Nephron progenitor cell (in vitro differentiated cells): ENCODE data around the gene SMIM41.

Experiments
- DNase-seq: peaks from one replicate; pipeline ENCODE4 v3.0.0; 2021
- H3K27ac Mint-ChIP-seq: 2 replicates; pipeline ENCODE4 v1.8.0; 2021; ENCODE audit warnings: mild to moderate bottlenecking, moderate library complexity, mixed read lengths
- H3K27me3 Mint-ChIP-seq: 2 replicates; pipeline ENCODE4 v1.8.0; 2021; ENCODE audit warnings: mild to moderate bottlenecking, low read depth, mixed read lengths; ENCODE audit not compliant: poor library complexity
- H3K36me3 Mint-ChIP-seq: 2 replicates; pipeline ENCODE4 v1.8.0; 2021; ENCODE audit warnings: low read depth, mixed read lengths
- H3K4me1 Mint-ChIP-seq: 2 replicates; pipeline ENCODE4 v1.8.0; 2021; ENCODE audit warnings: mixed read lengths
- H3K4me3 Mint-ChIP-seq: 2 replicates; pipeline ENCODE4 v1.8.0; 2021; ENCODE audit warnings: mild to moderate bottlenecking, moderate library complexity, mixed read lengths
- H3K9me3 Mint-ChIP-seq: 2 replicates; pipeline ENCODE4 v1.8.0; 2021; ENCODE audit warnings: mild to moderate bottlenecking, moderate library complexity, mixed read lengths
- TF ChIP-seq, protein P1 (sequence below): fragments of 200-600 bp; sonication (generic); IDR thresholded peaks from 2 replicates; pipeline ENCODE4 v1.5.0; 2021; ENCODE audit warnings: antibody characterized with exemption

The SMIM41 gene

GRCh38 chr12:52062167-52063081 is 17.1 kb upstream of the SMIM41 start:
- H3K9me3 Mint-ChIP-seq: no peaks in the 10 kb centered on the region
- H3K27ac Mint-ChIP-seq: no peak overlapping the region
- peaks cover 28% of the 10 kb centered on the region for H3K27me3 Mint-ChIP-seq
- TF ChIP-seq, protein P1, sequence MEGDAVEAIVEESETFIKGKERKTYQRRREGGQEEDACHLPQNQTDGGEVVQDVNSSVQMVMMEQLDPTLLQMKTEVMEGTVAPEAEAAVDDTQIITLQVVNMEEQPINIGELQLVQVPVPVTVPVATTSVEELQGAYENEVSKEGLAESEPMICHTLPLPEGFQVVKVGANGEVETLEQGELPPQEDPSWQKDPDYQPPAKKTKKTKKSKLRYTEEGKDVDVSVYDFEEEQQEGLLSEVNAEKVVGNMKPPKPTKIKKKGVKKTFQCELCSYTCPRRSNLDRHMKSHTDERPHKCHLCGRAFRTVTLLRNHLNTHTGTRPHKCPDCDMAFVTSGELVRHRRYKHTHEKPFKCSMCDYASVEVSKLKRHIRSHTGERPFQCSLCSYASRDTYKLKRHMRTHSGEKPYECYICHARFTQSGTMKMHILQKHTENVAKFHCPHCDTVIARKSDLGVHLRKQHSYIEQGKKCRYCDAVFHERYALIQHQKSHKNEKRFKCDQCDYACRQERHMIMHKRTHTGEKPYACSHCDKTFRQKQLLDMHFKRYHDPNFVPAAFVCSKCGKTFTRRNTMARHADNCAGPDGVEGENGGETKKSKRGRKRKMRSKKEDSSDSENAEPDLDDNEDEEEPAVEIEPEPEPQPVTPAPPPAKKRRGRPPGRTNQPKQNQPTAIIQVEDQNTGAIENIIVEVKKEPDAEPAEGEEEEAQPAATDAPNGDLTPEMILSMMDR: no peak
- no peak overlapping the region for H3K4me3 Mint-ChIP-seq
- DNase-seq: no peak
- peaks cover 24% of the 10 kb centered on the region for H3K4me1 Mint-ChIP-seq
- no peaks in the 10 kb centered on the region for H3K36me3 Mint-ChIP-seq

DNA sequence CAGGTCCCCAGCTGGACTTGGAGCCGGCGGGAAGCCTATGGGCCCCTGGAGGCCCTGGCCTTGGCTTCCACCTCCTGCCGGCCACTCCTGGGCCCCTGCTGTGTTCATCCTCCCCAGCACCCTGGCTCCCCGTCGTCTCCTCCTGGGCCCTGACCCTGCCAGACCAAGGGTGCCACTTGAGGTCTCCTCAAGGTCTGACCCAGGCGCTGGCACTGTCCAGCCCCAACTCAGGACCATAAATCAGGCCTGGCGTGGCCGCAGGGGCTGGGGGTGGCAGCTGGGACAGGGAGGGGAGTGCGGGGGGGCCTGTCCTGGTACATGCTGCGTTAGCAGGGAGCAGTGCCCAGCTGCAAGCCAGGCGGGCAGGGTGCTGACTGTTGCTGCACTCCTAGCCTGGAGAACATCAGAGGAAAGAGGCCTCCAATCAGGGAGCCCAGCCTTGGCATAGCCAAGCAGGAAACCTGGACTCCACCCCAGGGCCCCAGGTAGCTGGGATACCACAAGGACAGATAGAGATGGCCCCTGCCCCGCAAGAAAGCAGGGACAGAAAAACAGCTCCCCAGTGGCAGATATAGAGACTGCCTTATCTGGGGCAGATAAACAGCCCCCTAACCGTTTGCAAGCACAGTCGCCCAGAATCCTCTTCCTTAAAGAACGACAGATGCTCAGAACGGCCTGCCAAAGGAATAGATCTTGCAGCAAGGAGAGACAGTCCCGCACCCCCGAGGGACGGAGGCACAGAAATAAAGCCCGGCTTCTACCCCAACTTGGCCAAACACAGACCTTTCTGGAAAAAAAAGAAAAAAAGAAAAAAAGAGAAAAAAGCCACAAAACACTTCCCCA is 16.2 kb upstream of the SMIM41 start:
- Mint-ChIP-seq H3K36me3 (no peaks in the 10 kb centered on the region), H3K9me3 (no peaks in the 10 kb centered on the region), H3K4me3 (no peak overlapping the region), H3K4me1 (peaks cover 24% of the 10 kb centered on the region), H3K27me3 (peaks cover 30% of the 10 kb centered on the region), H3K27ac (peak overlapping the region; percentile 86)
- TF ChIP-seq, protein P1: no peak
- DNase-seq: no peak

GRCh38 chr12:52063981-52064649 is 15.4 kb upstream of the SMIM41 start:
- Mint-ChIP-seq H3K9me3 (no peaks in the 10 kb centered on the region), H3K36me3 (no peaks in the 10 kb centered on the region), H3K4me1 (peaks cover 26% of the 10 kb centered on the region), H3K4me3 (no peak overlapping the region), H3K27me3 (peaks cover 30% of the 10 kb centered on the region), H3K27ac (no peak overlapping the region)
- no peak for DNase-seq
- TF ChIP-seq, protein P1: no peak

DNA sequence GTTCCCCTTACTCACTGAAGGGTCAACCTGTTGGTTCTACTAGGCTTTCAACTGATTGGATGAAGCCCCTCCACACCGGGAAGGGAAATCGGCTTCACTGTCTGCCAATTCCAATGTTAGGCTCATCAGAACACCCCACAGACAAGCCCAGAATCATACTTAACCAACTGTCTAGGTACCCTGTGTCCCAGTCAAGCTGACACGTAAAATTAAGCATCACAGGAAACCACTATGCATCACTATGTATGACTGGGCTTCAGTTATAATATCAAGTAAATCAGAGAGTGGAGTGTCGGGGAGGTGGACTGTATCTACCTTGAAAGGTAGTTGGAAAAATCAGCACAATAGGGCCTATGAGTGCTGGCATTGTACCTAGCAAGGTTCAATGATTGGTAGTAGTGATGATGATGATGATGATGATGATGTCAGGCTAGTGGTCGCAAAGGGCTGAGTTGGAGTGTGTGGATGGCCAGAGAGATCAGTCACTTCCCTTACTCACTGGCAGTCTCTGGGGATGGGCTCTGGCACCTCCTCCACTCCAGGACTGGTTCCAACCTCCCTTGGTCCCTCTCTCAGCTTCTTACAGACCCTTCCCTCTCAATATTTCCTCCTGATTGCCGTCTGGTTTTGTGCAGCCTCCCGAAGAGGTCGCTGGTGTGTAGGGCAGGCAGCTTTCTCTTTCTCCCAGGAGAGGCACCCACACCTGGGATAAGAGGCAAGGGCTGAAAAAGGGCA is 13.0 kb upstream of the SMIM41 start:
- DNase-seq: no peak
- TF ChIP-seq, protein P1: no peak
- no peaks in the 10 kb centered on the region for H3K9me3 Mint-ChIP-seq
- peaks cover 34% of the 10 kb centered on the region for H3K27me3 Mint-ChIP-seq
- H3K4me3 Mint-ChIP-seq: no peak overlapping the region
- peaks cover 45% of the 10 kb centered on the region for H3K4me1 Mint-ChIP-seq
- no peak overlapping the region for H3K27ac Mint-ChIP-seq
- H3K36me3 Mint-ChIP-seq: no peaks in the 10 kb centered on the region

GRCh38 chr12:52067081-52067374 is 12.5 kb upstream of the SMIM41 start:
- peaks cover 34% of the 10 kb centered on the region for H3K27me3 Mint-ChIP-seq
- DNase-seq: no peak
- peaks cover 49% of the 10 kb centered on the region for H3K4me1 Mint-ChIP-seq
- H3K27ac Mint-ChIP-seq: no peak overlapping the region
- no peaks in the 10 kb centered on the region for H3K36me3 Mint-ChIP-seq
- TF ChIP-seq, protein P1: no peak
- H3K4me3 Mint-ChIP-seq: no peak overlapping the region
- H3K9me3 Mint-ChIP-seq: no peaks in the 10 kb centered on the region
